Esophagus muscularis mucosa (tissue), 3 donors: Measurements from ENCODE around the gene ERI2.

Experiments used
- EP300 ChIP-seq: sonication (generic); formaldehyde crosslinking; IDR thresholded peaks from one replicate; pipeline ENCODE4 v1.6.1; 2017; ENCODE audit warnings: antibody characterized with exemption
- TF ChIP-seq, protein P1 (sequence below), 3 experiments: fragments of 200-600 bp in 2 of 3; fragments of 450-650 bp in 1 of 3; sonication (generic) in 2 of 3; IDR thresholded peaks; one replicate each; pipeline ENCODE4 v1.5.1; 2017 to 2019; ENCODE audit warnings: antibody characterized with exemption in 3 of 3, mild to moderate bottlenecking in 2 of 3, moderate library complexity in 1 of 3

DNA sequence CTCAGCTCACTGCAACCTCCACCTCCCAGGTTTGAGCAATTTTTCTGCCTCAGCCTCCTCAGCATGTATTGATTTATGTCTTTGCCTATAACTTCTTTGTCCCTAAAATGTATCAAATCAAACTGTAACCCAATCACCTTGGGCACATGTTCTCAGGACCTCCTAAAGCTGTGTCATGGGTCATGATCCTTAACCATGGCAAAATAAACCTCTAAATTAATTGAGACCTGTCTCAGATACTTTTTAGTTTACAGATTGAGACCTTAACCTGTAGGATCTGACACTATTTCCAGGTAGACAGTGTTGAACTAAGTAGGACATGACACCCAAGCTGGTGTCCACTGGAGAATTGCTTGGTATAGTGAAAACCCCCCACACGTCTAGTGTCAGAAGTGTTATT lies 45.1 kb downstream of the ERI2 start:
- TF ChIP-seq, protein P1, sequence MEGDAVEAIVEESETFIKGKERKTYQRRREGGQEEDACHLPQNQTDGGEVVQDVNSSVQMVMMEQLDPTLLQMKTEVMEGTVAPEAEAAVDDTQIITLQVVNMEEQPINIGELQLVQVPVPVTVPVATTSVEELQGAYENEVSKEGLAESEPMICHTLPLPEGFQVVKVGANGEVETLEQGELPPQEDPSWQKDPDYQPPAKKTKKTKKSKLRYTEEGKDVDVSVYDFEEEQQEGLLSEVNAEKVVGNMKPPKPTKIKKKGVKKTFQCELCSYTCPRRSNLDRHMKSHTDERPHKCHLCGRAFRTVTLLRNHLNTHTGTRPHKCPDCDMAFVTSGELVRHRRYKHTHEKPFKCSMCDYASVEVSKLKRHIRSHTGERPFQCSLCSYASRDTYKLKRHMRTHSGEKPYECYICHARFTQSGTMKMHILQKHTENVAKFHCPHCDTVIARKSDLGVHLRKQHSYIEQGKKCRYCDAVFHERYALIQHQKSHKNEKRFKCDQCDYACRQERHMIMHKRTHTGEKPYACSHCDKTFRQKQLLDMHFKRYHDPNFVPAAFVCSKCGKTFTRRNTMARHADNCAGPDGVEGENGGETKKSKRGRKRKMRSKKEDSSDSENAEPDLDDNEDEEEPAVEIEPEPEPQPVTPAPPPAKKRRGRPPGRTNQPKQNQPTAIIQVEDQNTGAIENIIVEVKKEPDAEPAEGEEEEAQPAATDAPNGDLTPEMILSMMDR (IDR thresholded peaks at IDR 0.05) = no peak
- TF ChIP-seq EP300 = no peak
